Upper lobe of left lung (tissue), 6 donors: ENCODE results near the gene FA2H. TPM values are rescaled to one million over a fixed set of nuclear protein-coding genes. Genes with fewer than 3 reads are reported as not detected.
A peak's percentile ranks its signal among the peaks of the same experiment; 100 is the strongest.

Source experiments
- ATAC-seq, 2 donors: fragments of 200-7000 bp; cut with Tn5 transposase; one replicate each; pipeline ENCODE4 v1.9.1; 2022; ENCODE audit warnings: mild to moderate bottlenecking in 2 of 2, moderate library complexity in 2 of 2; ENCODE audit not compliant: low FRiP score in 2 of 2
- DNase-seq, 2 donors: peaks; one replicate each; pipeline ENCODE4 v3.0.0-alpha.2; 2019 to 2020
- H3K27ac ChIP-seq, 4 donors: fragments of 200-600 bp; sonication (generic); one replicate each; pipeline ENCODE4 v1.5.1; 2016 to 2019
- H3K27me3 ChIP-seq, 4 donors: fragments of 200-600 bp; sonication (generic); one replicate each; pipeline ENCODE4 v1.5.1; 2017 to 2019
- H3K36me3 ChIP-seq, 4 donors: fragments of 200-600 bp; sonication (generic); one replicate each; pipeline ENCODE4 v1.5.1; 2016 to 2019
- H3K4me1 ChIP-seq, 4 donors: fragments of 200-600 bp; sonication (generic); one replicate each; pipeline ENCODE4 v1.5.1; 2018 to 2019
- H3K4me3 ChIP-seq, 4 donors: fragments of 200-600 bp; sonication (generic); one replicate each; pipeline ENCODE4 v1.5.1; 2017 to 2019; ENCODE audit warnings: mild to moderate bottlenecking in 2 of 4, moderate library complexity in 1 of 4
- H3K9me3 ChIP-seq, 4 donors: fragments of 200-600 bp; sonication (generic); one replicate each; pipeline ENCODE4 v1.5.1; 2018 to 2019
- EP300 ChIP-seq, 4 donors: sonication (generic); formaldehyde crosslinking; IDR thresholded peaks; one replicate each; pipeline ENCODE4 v1.5.1; 2017; ENCODE audit warnings: antibody characterized with exemption in 4 of 4, control low read depth in 2 of 4
- POLR2A ChIP-seq, 4 donors: fragments of 450-650 bp; IDR thresholded peaks; one replicate each; pipeline ENCODE4 v1.5.1; 2016 to 2017; ENCODE audit warnings: antibody characterized with exemption in 4 of 4, mild to moderate bottlenecking in 2 of 4
- POLR2AphosphoS5 ChIP-seq, 2 donors: sonication (generic); formaldehyde crosslinking; IDR thresholded peaks; one replicate each; pipeline ENCODE4 v1.5.1; 2017; ENCODE audit warnings: antibody characterized with exemption in 2 of 2
- WGBS, 2 donors: methylation state at CpG; one replicate each; pipeline ENCODE4 v1.1.5; 2017 to 2018; 5-methylcytosine and 5-hydroxymethylcytosine counted together
- total RNA-seq, 6 donors: library from RNA; depleted of rRNA in 4 of 6; stranded (reverse); fragments of >200 nt in 4 of 6; gene quantifications; one replicate each; pipeline versions ENCODE4 v1.1.0 to v1.2.1, GENCODE V29; 2016 to 2021
- TF ChIP-seq, protein P1 (sequence below), 6 experiments: fragments of 450-650 bp in 4 of 6; fragments of 200-600 bp in 2 of 6; sonication (generic) in 2 of 6; IDR thresholded peaks; one replicate each; pipeline ENCODE4 v1.5.1; 2016 to 2019; ENCODE audit warnings: antibody characterized with exemption in 6 of 6
- donor health status: DM: no; HTN: no; CAD: no; lungs with moderate emphysema.
- donor health status: DM: no; HTN: yes; CAD: no; lungs with severe emphysema.

The FA2H gene
- total RNA-seq, 6 donors from 2014 or later: 1.4 to 6.8 (median 2.3) TPM

DNA sequence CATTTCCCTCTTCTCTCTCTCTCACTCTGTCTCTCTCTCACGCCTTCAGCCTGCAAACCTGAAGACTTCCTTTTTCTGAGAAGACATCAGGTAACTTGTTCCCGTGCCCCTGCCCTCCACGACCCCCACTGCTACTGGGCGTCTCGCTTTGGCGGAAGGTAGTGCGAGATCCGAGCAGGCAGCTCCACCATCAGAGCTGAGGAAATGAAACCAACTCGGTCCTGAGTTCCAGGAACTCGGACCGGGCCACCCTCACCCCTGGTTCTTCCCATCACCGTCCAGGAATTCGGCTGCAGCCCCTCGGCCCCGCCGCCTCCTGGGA, 74.5 kb downstream of the FA2H start:
- 1 to 19% methylated on average over 7 to 16 of the region's 16 CpGs for WGBS, 2 donors
- ATAC-seq (peak; percentile 25 to 50), DNase-seq (peak in 1 of 2 donors; percentile 42)

DNA sequence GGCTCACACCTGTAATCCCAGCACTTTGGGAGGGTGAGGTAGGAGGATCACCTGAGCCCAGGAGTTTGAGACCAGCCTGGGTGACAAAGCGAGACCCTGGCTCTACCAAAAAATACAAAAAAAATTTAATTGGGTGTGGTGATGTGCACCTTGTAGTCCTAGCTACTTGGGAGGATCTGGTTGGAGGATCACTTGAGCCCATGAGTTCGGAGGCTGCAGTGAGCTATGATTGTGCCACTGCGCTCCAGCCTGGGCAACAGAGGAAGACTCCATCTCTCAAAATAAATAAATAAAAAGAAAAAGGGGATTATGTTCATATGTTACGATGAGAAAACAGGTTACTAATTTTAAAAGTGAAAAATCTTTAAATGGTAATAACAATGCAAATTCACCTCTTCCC, 75.0 kb downstream of the FA2H start:
- peaks cover 0 to 10% (median 8%) of the 10 kb centered on the region in 4 donors for H3K36me3 ChIP-seq
- H3K9me3 ChIP-seq: no peaks in the 10 kb centered on the region
- peak overlapping the region; percentile 37 to 97 (median 90) for H3K27ac ChIP-seq
- DNase-seq: no peak
- peak overlapping the region; percentile 16 to 96 (median 70) for H3K4me3 ChIP-seq
- H3K27me3 ChIP-seq: no peaks in the 10 kb centered on the region
- 50 to 53% methylated on average over 4 of the region's 4 CpGs for WGBS, 2 donors
- TF ChIP-seq POLR2AphosphoS5 (IDR thresholded peaks at IDR 0.05) (no peak), EP300 (IDR thresholded peaks at IDR 0.05) (no peak), POLR2A (IDR thresholded peaks at IDR 0.05) (no peak)
- TF ChIP-seq, protein P1, sequence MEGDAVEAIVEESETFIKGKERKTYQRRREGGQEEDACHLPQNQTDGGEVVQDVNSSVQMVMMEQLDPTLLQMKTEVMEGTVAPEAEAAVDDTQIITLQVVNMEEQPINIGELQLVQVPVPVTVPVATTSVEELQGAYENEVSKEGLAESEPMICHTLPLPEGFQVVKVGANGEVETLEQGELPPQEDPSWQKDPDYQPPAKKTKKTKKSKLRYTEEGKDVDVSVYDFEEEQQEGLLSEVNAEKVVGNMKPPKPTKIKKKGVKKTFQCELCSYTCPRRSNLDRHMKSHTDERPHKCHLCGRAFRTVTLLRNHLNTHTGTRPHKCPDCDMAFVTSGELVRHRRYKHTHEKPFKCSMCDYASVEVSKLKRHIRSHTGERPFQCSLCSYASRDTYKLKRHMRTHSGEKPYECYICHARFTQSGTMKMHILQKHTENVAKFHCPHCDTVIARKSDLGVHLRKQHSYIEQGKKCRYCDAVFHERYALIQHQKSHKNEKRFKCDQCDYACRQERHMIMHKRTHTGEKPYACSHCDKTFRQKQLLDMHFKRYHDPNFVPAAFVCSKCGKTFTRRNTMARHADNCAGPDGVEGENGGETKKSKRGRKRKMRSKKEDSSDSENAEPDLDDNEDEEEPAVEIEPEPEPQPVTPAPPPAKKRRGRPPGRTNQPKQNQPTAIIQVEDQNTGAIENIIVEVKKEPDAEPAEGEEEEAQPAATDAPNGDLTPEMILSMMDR (IDR thresholded peaks at IDR 0.05): no peak
- peaks cover 24 to 42% (median 36%) of the 10 kb centered on the region in 4 donors for H3K4me1 ChIP-seq
- ATAC-seq: no peak

More for the DNA sequence above, 74.5 kb downstream of the FA2H start:
- Histone ChIP-seq H3K27me3 (no peaks in the 10 kb centered on the region), H3K9me3 (no peaks in the 10 kb centered on the region), H3K27ac (peak overlapping the region; percentile 86 to 97 (median 96)), H3K36me3 (peaks cover 0 to 6% (median 5%) of the 10 kb centered on the region in 4 donors), H3K4me3 (peak overlapping the region; percentile 64 to 96 (median 80)), H3K4me1 (peaks cover 24 to 42% (median 36%) of the 10 kb centered on the region in 4 donors)
- TF ChIP-seq, protein P1 (IDR thresholded peaks at IDR 0.05): no peak
- TF ChIP-seq EP300 (IDR thresholded peaks at IDR 0.05): no peak
- TF ChIP-seq POLR2AphosphoS5 (IDR thresholded peaks at IDR 0.05): no peak
- TF ChIP-seq POLR2A (IDR thresholded peaks at IDR 0.05): no peak

DNA sequence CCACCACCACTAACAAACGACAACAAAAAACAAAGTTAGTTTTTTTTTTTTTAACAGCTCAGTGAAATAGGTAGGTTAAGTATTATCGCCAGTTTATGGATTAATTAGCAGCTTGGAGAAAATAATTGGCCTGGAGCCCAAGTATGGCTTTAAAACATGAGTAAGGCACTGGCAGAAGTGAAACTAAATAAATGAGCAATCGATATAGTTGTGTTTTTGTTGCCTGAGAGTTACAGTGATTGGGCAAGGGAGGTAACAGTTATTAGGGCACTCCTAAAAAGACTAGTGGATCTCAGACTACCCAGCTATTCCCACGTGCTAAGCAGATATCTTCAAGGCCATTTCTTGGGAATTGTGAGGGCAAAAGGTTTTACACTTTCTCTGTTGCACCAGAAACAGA, 76.4 kb downstream of the FA2H start:
- Histone ChIP-seq H3K36me3 (peaks cover 0 to 23% (median 15%) of the 10 kb centered on the region in 4 donors), H3K4me1 (peaks cover 24 to 42% (median 36%) of the 10 kb centered on the region in 4 donors), H3K9me3 (no peaks in the 10 kb centered on the region), H3K27ac (peak overlapping the region in 2 of 4 donors; percentile 95 to 97), H3K27me3 (no peaks in the 10 kb centered on the region), H3K4me3 (peak overlapping the region in 2 of 4 donors; percentile 8 to 64)
- 55 to 56% methylated on average over 4 of the region's 4 CpGs for WGBS, 2 donors
- TF ChIP-seq, protein P1 (IDR thresholded peaks at IDR 0.05): no peak
- TF ChIP-seq POLR2A (IDR thresholded peaks at IDR 0.05) (no peak), EP300 (IDR thresholded peaks at IDR 0.05) (no peak), POLR2AphosphoS5 (IDR thresholded peaks at IDR 0.05) (no peak)
- no peak for ATAC-seq
- DNase-seq: no peak

DNA sequence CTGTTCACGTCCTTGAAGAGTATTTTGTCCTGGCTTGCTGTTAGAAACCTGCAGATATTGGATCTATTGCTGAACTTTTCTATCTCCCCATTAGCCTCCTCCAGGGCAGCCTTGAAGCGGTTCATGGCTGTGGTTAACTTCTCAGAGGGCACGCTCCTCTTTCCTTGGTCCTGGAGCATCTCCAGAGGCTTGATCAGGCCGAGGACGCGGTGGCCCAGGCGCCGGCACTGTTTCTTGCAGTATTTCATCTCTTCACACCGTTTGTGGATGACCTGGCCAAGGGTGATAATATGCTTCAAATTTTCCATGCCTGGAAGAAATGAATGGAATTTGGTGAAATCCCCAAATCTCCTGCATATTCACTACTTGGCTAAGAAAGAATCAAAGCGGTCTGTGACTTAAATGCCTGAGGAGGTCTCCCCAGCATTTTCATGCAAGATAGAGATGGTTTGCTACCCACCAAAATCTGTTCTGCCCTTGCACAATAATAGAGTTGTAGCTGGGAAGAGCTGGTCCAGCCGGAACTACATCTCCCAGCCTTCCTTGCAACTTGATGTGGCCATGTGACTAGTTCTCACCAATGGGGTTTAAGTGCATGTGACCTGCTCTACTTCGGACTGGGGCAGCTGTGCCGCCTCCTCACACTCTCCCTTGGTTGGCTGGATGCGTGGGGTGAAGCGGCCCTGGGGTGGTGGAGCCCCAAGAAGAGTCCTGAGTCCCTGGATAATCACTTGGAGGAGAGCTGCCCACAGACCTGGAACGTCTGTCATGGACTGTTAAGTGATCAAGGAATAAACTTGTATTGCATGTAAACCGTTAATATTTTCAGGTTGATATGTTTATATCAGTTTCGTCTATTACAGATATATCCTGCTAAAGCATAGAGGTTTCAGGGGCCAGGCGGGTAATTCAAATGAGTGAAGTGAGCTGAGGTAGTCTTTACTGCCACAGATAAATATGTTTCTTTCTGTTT, 78.9 kb downstream of the FA2H start:
- H3K36me3 ChIP-seq: peaks cover 10 to 44% (median 28%) of the 10 kb centered on the region in 4 donors
- H3K4me1 ChIP-seq: peaks cover 17 to 32% (median 27%) of the 10 kb centered on the region in 4 donors
- H3K9me3 ChIP-seq: no peaks in the 10 kb centered on the region
- TF ChIP-seq EP300 (IDR thresholded peaks at IDR 0.05) (no peak), POLR2A (IDR thresholded peaks at IDR 0.05) (peak in 2 of 4 donors; percentile 40 to 69), POLR2AphosphoS5 (IDR thresholded peaks at IDR 0.05) (peak; percentile 51 to 87)
- TF ChIP-seq, protein P1 (IDR thresholded peaks at IDR 0.05): no peak
- peak overlapping the region; percentile 25 to 50 (median 38) for H3K4me3 ChIP-seq
- ATAC-seq (peak; percentile 92 to 95), DNase-seq (peak; percentile 76 to 97)
- H3K27ac ChIP-seq: peak overlapping the region; percentile 32 to 75 (median 53)
- 53 to 55% methylated on average over 19 of the region's 19 CpGs for WGBS, 2 donors
- no peaks in the 10 kb centered on the region for H3K27me3 ChIP-seq
